WI38 (cell line): ENCODE results near the gene TOMM5.
A peak's percentile ranks its signal among the peaks of the same experiment; 100 is the strongest.

ENCODE experiments used
- H3K4me3 ChIP-seq: 2 replicates; pipeline ENCODE4 v1.5.1; 2011; ENCODE audit warnings: low read depth, mild to moderate bottlenecking, control low read depth, low read length
- CTCF ChIP-seq: IDR thresholded peaks from 2 replicates; pipeline ENCODE4 v1.5.1; 2012; ENCODE audit warnings: low read depth, mild to moderate bottlenecking, control low read depth, low read length

TOMM5 gene

GRCh38 chr9:37592108-37592951, at the start of gene TOMM5:
Gene TOMM5 (minus strand): TSS chr9:37592597. CDS start chr9:37592532, 65 bp downstream.
- H3K4me3 ChIP-seq: peak within 1 kb of the TSS; percentile 99
- TF ChIP-seq CTCF: no peak

- no peak for TF ChIP-seq CTCF
These were observed 48.9 kb upstream of the TOMM5 start for GRCh38 chr9:37641331-37641730.

GRCh38 chr9:37640246-37640645, 47.8 kb upstream of the TOMM5 start:
- no peak for TF ChIP-seq CTCF

More at GRCh38 chr9:37641331-37641730, 48.9 kb upstream of the TOMM5 start:
- no peak overlapping the region for H3K4me3 ChIP-seq

GRCh38 chr9:37639841-37640240, 47.4 kb upstream of the TOMM5 start:
- no peak for TF ChIP-seq CTCF

More at GRCh38 chr9:37640246-37640645, 47.8 kb upstream of the TOMM5 start:
- no peak overlapping the region for H3K4me3 ChIP-seq

GRCh38 chr9:37639109-37639762, 46.8 kb upstream of the TOMM5 start:
- no peak overlapping the region for H3K4me3 ChIP-seq
- TF ChIP-seq CTCF: no peak

More at GRCh38 chr9:37639841-37640240, 47.4 kb upstream of the TOMM5 start:
- H3K4me3 ChIP-seq: no peak overlapping the region

GRCh38 chr9:37636511-37637448, 44.4 kb upstream of the TOMM5 start:
- no peak for TF ChIP-seq CTCF
- no peak overlapping the region for H3K4me3 ChIP-seq
